Measurements from ENCODE around the gene CTNNA3. TPM values are rescaled to one million over a fixed set of nuclear protein-coding genes. Genes with fewer than 3 reads are reported as not detected.

The CTNNA3 gene
- total RNA-seq, 2 donors from 2014 or later: 0.37 to 1.1 TPM

GRCh38 chr10:67630904-67631303 lies 65.1 kb downstream of the CTNNA3 start:
- Histone ChIP-seq H3K27ac (no peak overlapping the region), H3K36me3 (no peaks in the 10 kb centered on the region), H3K4me1 (no peaks in the 10 kb centered on the region), H3K9me3 (no peaks in the 10 kb centered on the region), H3K4me3 (no peak overlapping the region), H3K9ac (ENCODE audit: low read depth in 2 of 2, low read length in 2 of 2) (no peak overlapping the region), H3K27me3 (no peaks in the 10 kb centered on the region)
- intact Hi-C loops (cut with DNase I): no loop called here
- DNase-seq: no peak
- TF ChIP-seq, protein P1, sequence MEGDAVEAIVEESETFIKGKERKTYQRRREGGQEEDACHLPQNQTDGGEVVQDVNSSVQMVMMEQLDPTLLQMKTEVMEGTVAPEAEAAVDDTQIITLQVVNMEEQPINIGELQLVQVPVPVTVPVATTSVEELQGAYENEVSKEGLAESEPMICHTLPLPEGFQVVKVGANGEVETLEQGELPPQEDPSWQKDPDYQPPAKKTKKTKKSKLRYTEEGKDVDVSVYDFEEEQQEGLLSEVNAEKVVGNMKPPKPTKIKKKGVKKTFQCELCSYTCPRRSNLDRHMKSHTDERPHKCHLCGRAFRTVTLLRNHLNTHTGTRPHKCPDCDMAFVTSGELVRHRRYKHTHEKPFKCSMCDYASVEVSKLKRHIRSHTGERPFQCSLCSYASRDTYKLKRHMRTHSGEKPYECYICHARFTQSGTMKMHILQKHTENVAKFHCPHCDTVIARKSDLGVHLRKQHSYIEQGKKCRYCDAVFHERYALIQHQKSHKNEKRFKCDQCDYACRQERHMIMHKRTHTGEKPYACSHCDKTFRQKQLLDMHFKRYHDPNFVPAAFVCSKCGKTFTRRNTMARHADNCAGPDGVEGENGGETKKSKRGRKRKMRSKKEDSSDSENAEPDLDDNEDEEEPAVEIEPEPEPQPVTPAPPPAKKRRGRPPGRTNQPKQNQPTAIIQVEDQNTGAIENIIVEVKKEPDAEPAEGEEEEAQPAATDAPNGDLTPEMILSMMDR (IDR thresholded peaks at IDR 0.05): no peak

- TF ChIP-seq, protein P1 (IDR thresholded peaks at IDR 0.05): no peak
Observed at GRCh38 chr10:67629461-67629971, 66.5 kb downstream of the CTNNA3 start.

DNA sequence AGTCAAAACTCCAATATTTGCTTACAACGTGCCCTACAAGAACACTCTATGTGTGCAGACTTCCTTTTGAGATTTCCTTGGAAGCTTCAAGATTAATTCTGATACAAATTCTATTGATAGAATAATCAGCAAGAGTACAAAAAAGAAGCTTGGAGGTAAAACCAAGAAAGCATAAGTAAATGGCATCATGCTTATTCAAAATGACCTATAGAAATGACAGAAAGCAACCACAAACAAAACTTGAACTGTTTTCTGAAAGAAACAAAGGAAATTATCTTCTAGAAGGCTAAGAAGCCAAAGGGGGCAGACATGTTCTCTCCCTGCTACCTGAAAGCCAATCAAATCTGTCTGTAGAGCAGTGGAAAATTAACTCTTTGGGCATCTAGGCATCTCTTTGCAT lies 73.0 kb downstream of the CTNNA3 start:
- Histone ChIP-seq H3K9ac (ENCODE audit: low read depth in 2 of 2, low read length in 2 of 2) (no peak overlapping the region), H3K9me3 (no peaks in the 10 kb centered on the region), H3K4me3 (no peak overlapping the region), H3K27me3 (no peaks in the 10 kb centered on the region), H3K36me3 (no peaks in the 10 kb centered on the region), H3K27ac (no peak overlapping the region), H3K4me1 (no peaks in the 10 kb centered on the region)
- TF ChIP-seq, protein P1 (IDR thresholded peaks at IDR 0.05): no peak
- no peak for DNase-seq
- intact Hi-C loops (cut with DNase I): no loop called here

More at GRCh38 chr10:67629461-67629971, 66.5 kb downstream of the CTNNA3 start:
- Histone ChIP-seq H3K9me3 (no peaks in the 10 kb centered on the region), H3K36me3 (no peaks in the 10 kb centered on the region), H3K4me3 (no peak overlapping the region), H3K27ac (no peak overlapping the region), H3K27me3 (no peaks in the 10 kb centered on the region), H3K9ac (ENCODE audit: low read depth in 2 of 2, low read length in 2 of 2) (no peak overlapping the region), H3K4me1 (no peaks in the 10 kb centered on the region)
- intact Hi-C loops (cut with DNase I): no loop called here
- DNase-seq: no peak

DNA sequence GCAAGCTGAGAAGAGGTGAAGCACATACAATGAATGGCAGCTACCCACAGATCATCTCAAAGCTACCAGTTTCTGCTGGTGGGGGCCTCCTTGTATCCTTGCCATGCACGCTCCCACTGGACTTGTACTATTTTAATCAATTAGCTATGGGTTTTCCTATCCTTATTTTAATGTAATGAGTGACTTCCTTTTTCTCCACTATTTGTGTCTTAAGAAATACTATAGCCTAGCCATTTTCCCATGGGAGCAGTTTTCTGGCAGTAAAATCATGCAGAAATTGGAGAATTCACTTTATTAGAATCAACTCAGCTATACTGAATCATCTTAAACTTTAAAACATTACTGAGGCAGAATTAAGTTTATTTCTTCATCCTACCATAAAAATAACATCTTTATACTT lies 73.5 kb downstream of the CTNNA3 start:
- TF ChIP-seq, protein P1 (IDR thresholded peaks at IDR 0.05): no peak
- Histone ChIP-seq H3K4me1 (no peaks in the 10 kb centered on the region), H3K9ac (ENCODE audit: low read depth in 2 of 2, low read length in 2 of 2) (no peak overlapping the region), H3K27me3 (no peaks in the 10 kb centered on the region), H3K27ac (no peak overlapping the region), H3K9me3 (no peaks in the 10 kb centered on the region), H3K4me3 (no peak overlapping the region), H3K36me3 (no peaks in the 10 kb centered on the region)
- intact Hi-C loops (cut with DNase I): no loop called here
- DNase-seq: no peak

- Histone ChIP-seq H3K36me3 (no peaks in the 10 kb centered on the region), H3K4me3 (no peak overlapping the region), H3K27me3 (no peaks in the 10 kb centered on the region), H3K4me1 (no peaks in the 10 kb centered on the region), H3K9me3 (no peaks in the 10 kb centered on the region), H3K9ac (ENCODE audit: low read depth in 2 of 2, low read length in 2 of 2) (no peak overlapping the region), H3K27ac (no peak overlapping the region)
- TF ChIP-seq, protein P1 (IDR thresholded peaks at IDR 0.05): no peak
- no peak for DNase-seq
- intact Hi-C loops (cut with DNase I): no loop called here
Observed at GRCh38 chr10:67621834-67622233, 74.2 kb downstream of the CTNNA3 start.

Measured in colonic mucosa (tissue), 4 donors.